Measurements from ENCODE around the gene IFNA1. TPM values are rescaled to one million over a fixed set of nuclear protein-coding genes. Genes with fewer than 3 reads are reported as not detected.

The IFNA1 gene
- total RNA-seq, 4 donors from 2014 or later, result not detected

DNA sequence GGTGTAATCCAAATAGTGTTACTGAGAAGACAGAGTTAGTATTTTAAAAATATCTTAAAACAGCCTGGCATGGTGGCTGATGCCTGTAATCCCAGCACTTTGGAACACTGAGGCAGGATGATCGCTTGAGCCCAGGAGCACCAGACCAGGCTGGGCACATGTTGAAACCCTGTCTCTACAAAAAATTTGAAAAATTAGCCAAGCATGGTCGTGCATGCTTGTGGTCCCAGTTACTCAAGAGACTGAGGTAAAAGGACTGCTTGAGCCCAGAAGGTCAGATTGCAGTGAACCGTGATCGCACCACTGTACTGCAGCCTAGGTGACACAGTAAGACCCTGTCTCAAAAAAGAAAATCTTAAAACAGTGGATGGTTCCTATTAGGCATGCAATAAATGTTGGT lies 12.4 kb downstream of the IFNA1 start:
- 79 to 93% methylated on average over 4 of the region's 4 CpGs for WGBS, 2 donors

DNA sequence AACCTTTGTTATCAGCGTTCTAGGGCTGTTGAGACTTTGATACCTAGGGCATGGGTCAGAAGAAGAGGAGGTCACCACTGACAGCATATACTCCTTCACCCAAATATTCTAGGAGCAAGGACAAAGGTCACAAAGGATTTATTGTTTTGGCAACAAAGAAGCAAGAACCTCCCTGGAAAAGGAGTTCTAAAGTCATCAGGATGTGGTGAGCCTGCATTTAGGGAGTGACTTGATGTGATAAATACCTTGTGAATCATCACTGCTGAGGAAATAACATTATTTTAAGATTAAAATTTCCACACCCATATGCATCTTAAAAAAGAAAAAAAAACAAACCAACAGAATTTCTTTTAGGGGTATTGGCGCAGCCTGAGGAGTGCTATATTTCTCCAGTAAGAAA lies 13.9 kb downstream of the IFNA1 start:
- no peak overlapping the region for H3K4me3 ChIP-seq (ENCODE audit: low read depth, poor library complexity, severe bottlenecking)
- intact Hi-C loops (cut with DNase I; ENCODE audit: low total_unique reads), result loop anchor here (10.0 kb wide), 1 partner anchor 129 kb away; no protein-coding TSS in a partner anchor
- WGBS, 2 donors, result 74 to 83% methylated on average over 2 of the region's 2 CpGs
- TF ChIP-seq, protein P1, sequence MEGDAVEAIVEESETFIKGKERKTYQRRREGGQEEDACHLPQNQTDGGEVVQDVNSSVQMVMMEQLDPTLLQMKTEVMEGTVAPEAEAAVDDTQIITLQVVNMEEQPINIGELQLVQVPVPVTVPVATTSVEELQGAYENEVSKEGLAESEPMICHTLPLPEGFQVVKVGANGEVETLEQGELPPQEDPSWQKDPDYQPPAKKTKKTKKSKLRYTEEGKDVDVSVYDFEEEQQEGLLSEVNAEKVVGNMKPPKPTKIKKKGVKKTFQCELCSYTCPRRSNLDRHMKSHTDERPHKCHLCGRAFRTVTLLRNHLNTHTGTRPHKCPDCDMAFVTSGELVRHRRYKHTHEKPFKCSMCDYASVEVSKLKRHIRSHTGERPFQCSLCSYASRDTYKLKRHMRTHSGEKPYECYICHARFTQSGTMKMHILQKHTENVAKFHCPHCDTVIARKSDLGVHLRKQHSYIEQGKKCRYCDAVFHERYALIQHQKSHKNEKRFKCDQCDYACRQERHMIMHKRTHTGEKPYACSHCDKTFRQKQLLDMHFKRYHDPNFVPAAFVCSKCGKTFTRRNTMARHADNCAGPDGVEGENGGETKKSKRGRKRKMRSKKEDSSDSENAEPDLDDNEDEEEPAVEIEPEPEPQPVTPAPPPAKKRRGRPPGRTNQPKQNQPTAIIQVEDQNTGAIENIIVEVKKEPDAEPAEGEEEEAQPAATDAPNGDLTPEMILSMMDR (IDR thresholded peaks at IDR 0.05), result no peak
- no peak for TF ChIP-seq POLR2A (IDR thresholded peaks at IDR 0.05)
- no peak for DNase-seq (ENCODE audit: low spot score in 2 of 2)

More for the DNA sequence above, 12.4 kb downstream of the IFNA1 start:
- H3K4me3 ChIP-seq (ENCODE audit: low read depth, poor library complexity, severe bottlenecking), result no peak overlapping the region
- DNase-seq (ENCODE audit: low spot score in 2 of 2), result no peak
- no peak for TF ChIP-seq POLR2A (IDR thresholded peaks at IDR 0.05)
- TF ChIP-seq, protein P1 (IDR thresholded peaks at IDR 0.05), result no peak
- intact Hi-C loops (cut with DNase I; ENCODE audit: low total_unique reads), result loop anchor here (10.0 kb wide), 1 partner anchor 128 kb away; no protein-coding TSS in a partner anchor

DNA sequence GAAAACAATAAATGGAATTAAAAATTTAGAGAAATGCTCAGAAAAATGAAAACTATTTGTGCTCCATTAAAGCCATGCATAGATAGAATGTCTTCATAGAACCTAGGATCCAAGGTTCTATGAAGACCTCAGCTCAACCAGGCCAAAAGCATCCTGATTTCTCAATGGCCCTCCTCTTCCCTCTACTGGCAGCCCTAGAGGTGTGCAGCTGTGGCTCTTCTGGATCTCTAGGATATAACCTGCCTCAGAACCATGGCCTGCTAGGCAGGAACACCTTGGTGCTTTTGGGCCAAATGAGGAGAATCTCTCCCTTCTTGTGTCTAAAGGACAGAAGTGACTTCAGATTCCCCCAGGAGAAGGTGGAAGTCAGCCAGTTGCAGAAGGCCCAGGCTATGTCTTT lies 15.1 kb downstream of the IFNA1 start:
- TF ChIP-seq, protein P1 (IDR thresholded peaks at IDR 0.05), result no peak
- TF ChIP-seq POLR2A (IDR thresholded peaks at IDR 0.05), result no peak
- no peak for DNase-seq (ENCODE audit: low spot score in 2 of 2)
- intact Hi-C loops (cut with DNase I; ENCODE audit: low total_unique reads), result loop anchor here (10.0 kb wide), 1 partner anchor 131 kb away; no protein-coding TSS in a partner anchor
- H3K4me3 ChIP-seq (ENCODE audit: low read depth, poor library complexity, severe bottlenecking), result no peak overlapping the region

DNA sequence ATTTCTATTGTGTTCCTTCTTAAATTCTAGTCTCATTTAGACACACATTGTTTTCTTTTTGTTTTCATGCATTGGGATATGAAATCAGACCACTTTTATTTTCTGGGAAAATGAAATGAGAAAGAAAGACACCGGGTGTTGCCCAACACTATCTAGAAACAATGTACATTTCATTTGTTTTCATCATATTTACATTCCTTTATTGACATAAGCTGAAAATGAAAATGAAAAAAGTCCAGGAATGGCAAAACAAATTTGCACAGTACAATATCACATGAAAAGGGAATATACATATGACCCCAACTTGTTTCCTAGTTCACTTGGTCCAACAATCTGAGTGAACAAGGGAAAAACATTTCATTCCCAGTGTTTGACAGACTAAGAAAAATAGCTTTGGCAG lies 21.1 kb downstream of the IFNA1 start:
- 87 to 88% methylated on average over 1 of the region's 1 CpG for WGBS, 2 donors
- intact Hi-C loops (cut with DNase I; ENCODE audit: low total_unique reads), result loop anchor here (10.0 kb wide), 1 partner anchor 323 kb away; no protein-coding TSS in a partner anchor
- no peak overlapping the region for H3K4me3 ChIP-seq (ENCODE audit: low read depth, poor library complexity, severe bottlenecking)
- no peak for DNase-seq (ENCODE audit: low spot score in 2 of 2)
- TF ChIP-seq, protein P1 (IDR thresholded peaks at IDR 0.05), result no peak
- TF ChIP-seq POLR2A (IDR thresholded peaks at IDR 0.05), result no peak

DNA sequence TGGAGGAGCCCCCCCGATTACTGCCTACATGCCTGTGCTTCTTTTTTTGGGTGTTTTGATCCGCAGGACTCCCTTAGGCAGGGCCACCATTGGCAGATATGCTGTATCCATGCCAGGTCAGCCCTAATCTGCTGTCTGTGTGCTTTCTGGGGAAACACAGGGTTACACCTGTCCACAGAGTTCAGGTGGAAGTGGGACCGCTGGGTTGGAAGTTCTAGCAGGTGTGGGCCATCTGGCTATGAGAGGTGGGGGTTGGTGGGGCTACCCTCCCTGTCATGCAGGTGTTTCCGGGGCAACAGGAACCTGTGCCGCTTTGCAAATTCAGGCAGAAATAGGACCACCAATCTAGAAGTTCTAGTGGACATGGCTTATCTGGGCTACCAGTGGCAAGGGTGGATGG lies 24.9 kb downstream of the IFNA1 start:
- 93 to 96% methylated on average over 5 of the region's 5 CpGs for WGBS, 2 donors
- TF ChIP-seq, protein P1 (IDR thresholded peaks at IDR 0.05), result no peak
- no peak for TF ChIP-seq POLR2A (IDR thresholded peaks at IDR 0.05)
- intact Hi-C loops (cut with DNase I; ENCODE audit: low total_unique reads), result loop anchor here (10.0 kb wide), 1 partner anchor 320 kb away; no protein-coding TSS in a partner anchor
- no peak overlapping the region for H3K4me3 ChIP-seq (ENCODE audit: low read depth, poor library complexity, severe bottlenecking)
- no peak for DNase-seq (ENCODE audit: low spot score in 2 of 2)
